K562 (cell line): Measurements from ENCODE around the gene ZNF343. TPM values are rescaled to one million over a fixed set of nuclear protein-coding genes. Genes with fewer than 3 reads are reported as not detected.
A peak's percentile ranks its signal among the peaks of the same experiment; 100 is the strongest.

ENCODE experiments used
- EHMT2 ChIP-seq: fragments of 450-650 bp; IDR thresholded peaks from 2 replicates; pipeline ENCODE4 v1.6.1; 2018; ENCODE audit warnings: antibody characterized with exemption
- ELF4 ChIP-seq: fragments of 450-650 bp; formaldehyde crosslinking; IDR thresholded peaks from 2 replicates; pipeline ENCODE4 v1.4.0; 2022; ENCODE audit warnings: missing genetic modification characterization
- GABPB1 ChIP-seq: sonication (generic); formaldehyde crosslinking; IDR thresholded peaks from 2 replicates; pipeline ENCODE4 v1.8.0; 2022; ENCODE audit warnings: mild to moderate bottlenecking, missing genetic modification reagents
- HNRNPLL ChIP-seq: fragments of 200-400 bp; formaldehyde crosslinking; IDR thresholded peaks from 2 replicates; pipeline ENCODE4 v1.6.1; 2017; ENCODE audit warnings: low read length, low read depth, mild to moderate bottlenecking; ENCODE audit not compliant: poor library complexity, severe bottlenecking
- HNRNPUL1 ChIP-seq: fragments of 200-400 bp; formaldehyde crosslinking; IDR thresholded peaks from 2 replicates; pipeline ENCODE4 v1.6.1; 2017; ENCODE audit warnings: low read length
- KDM2B ChIP-seq: fragments of 250-450 bp; sonication (Bioruptor Pico); IDR thresholded peaks from 2 replicates; pipeline ENCODE4 v1.8.0; 2021; ENCODE audit warnings: mild to moderate bottlenecking, moderate library complexity
- KDM5B ChIP-seq: fragments of 200-600 bp; sonication (generic); IDR thresholded peaks from 2 replicates; pipeline ENCODE4 v1.6.1; 2012; ENCODE audit warnings: low read depth, mild to moderate bottlenecking, moderate library complexity, low read length, control low read depth, inconsistent platforms; ENCODE audit not compliant: insufficient replicate concordance
- LEF1 ChIP-seq: fragments of 450-650 bp; IDR thresholded peaks from 2 replicates; pipeline ENCODE4 v1.6.1; 2016; ENCODE audit warnings: mild to moderate bottlenecking
- MAFG ChIP-seq: fragments of 450-650 bp; conservative IDR thresholded peaks from 2 replicates; pipeline ENCODE4 v1.6.1; 2016; ENCODE audit warnings: missing genetic modification characterization, missing compliant biosample characterization
- MAFK ChIP-seq: IDR thresholded peaks from 2 replicates; pipeline ENCODE4 v1.6.1; 2011; ENCODE audit warnings: low read length, improper control_type of control experiment
- MCM3 ChIP-seq: fragments of 450-650 bp; IDR thresholded peaks from 2 replicates; pipeline ENCODE4 v1.6.1; 2016
- OTX1 ChIP-seq: fragments of 450-650 bp; formaldehyde crosslinking; IDR thresholded peaks from 2 replicates; pipeline ENCODE4 v1.4.0; 2022; ENCODE audit warnings: mild to moderate bottlenecking
- PURB ChIP-seq: sonication (generic); formaldehyde crosslinking; IDR thresholded peaks from 2 replicates; pipeline ENCODE4 v1.9.0; 2021; ENCODE audit warnings: low read depth, mild to moderate bottlenecking, missing genetic modification reagents
- PYGO2 ChIP-seq: fragments of 450-650 bp; IDR thresholded peaks from 2 replicates; pipeline ENCODE4 v1.6.1; 2016; ENCODE audit warnings: mild to moderate bottlenecking, missing genetic modification characterization, moderate library complexity, missing compliant biosample characterization
- SNIP1 ChIP-seq: fragments of 450-650 bp; IDR thresholded peaks from 2 replicates; pipeline ENCODE4 v1.7.1; 2017; ENCODE audit warnings: low read depth, mild to moderate bottlenecking
- SOX6 ChIP-seq: fragments of 450-650 bp; IDR thresholded peaks from 2 replicates; pipeline ENCODE4 v1.6.1; 2014; ENCODE audit warnings: mild to moderate bottlenecking
- THRA ChIP-seq: fragments of 450-650 bp; IDR thresholded peaks from 2 replicates; pipeline ENCODE4 v1.6.1; 2017; ENCODE audit warnings: mild to moderate bottlenecking, moderate library complexity
- TOE1 ChIP-seq, 2 experiments: fragments of 450-650 bp in 1 of 2; sonication (generic) in 1 of 2; formaldehyde crosslinking in 1 of 2; IDR thresholded peaks; 2 replicates each; pipeline versions ENCODE4 v1.7.1 to v1.8.0; 2016 to 2022; ENCODE audit warnings: borderline replicate concordance in 2 of 2, mild to moderate bottlenecking in 2 of 2, antibody characterized with exemption in 1 of 2, inconsistent platforms in 1 of 2, low read depth in 1 of 2, missing genetic modification reagents in 1 of 2, moderate library complexity in 1 of 2
- YBX1 ChIP-seq: fragments of 450-650 bp; IDR thresholded peaks from 2 replicates; pipeline ENCODE4 v1.7.1; 2016; ENCODE audit warnings: mild to moderate bottlenecking
- ZMIZ1 ChIP-seq, 2 experiments: fragments of 150-350 bp in 1 of 2; IDR thresholded peaks; 2 replicates each; pipeline ENCODE4 v1.6.1; 2012 to 2016; ENCODE audit warnings: low read depth in 2 of 2, low read length in 2 of 2, mild to moderate bottlenecking in 1 of 2, moderate library complexity in 1 of 2
- ZNF121 ChIP-seq: sonication (generic); formaldehyde crosslinking; conservative IDR thresholded peaks from 2 replicates; pipeline ENCODE4 v1.8.0; 2022; ENCODE audit warnings: missing genetic modification reagents
- ZNF253 ChIP-seq: fragments of 250-450 bp; sonication (Bioruptor Pico); conservative IDR thresholded peaks from 2 replicates; pipeline ENCODE4 v1.6.1; 2021; ENCODE audit warnings: mild to moderate bottlenecking
- ZNF354B ChIP-seq: fragments of 250-450 bp; sonication (Bioruptor Pico); IDR thresholded peaks from 2 replicates; pipeline ENCODE4 v1.4.0; 2020
- ZNF384 ChIP-seq: IDR thresholded peaks from 2 replicates; pipeline ENCODE4 v1.6.1; 2012; ENCODE audit warnings: low read depth, low read length, improper control_type of control experiment
- ZNF436 ChIP-seq: fragments of 250-450, 450-650 bp; sonication (Bioruptor Pico); formaldehyde crosslinking; IDR thresholded peaks from 2 replicates; pipeline ENCODE4 v1.7.0; 2020; ENCODE audit warnings: mild to moderate bottlenecking
- polyA plus RNA-seq, 8 experiments: library from polyadenylated mRNA; depleted of rRNA in 4 of 8; stranded (reverse) in 5 of 8; unstranded in 3 of 8; fragments of >200 nt; fragmentation: Nextera tagmentation in 2 of 8; fragmentation: Illumina TruSeq in 1 of 8; extraction: Ambion mirVana in 2 of 8; extraction: Trizol in 1 of 8; gene quantifications; 2 replicates each; pipeline versions ENCODE4 v1.2.1 to v1.2.3, GENCODE V29; 2011 to 2014; ENCODE audit warnings: inconsistent platforms in 1 of 8, missing spikeins in 1 of 8
- total RNA-seq, 7 experiments: library from RNA; depleted of rRNA in 6 of 7; stranded (reverse); fragments of >200 nt in 6 of 7; fragmentation: Illumina TruSeq in 2 of 7; extraction: Trizol in 2 of 7; gene quantifications; 2 replicates each; pipeline versions ENCODE4 v1.2.1 to v1.2.3, GENCODE V29; 2011 to 2021; ENCODE audit warnings: low replicate concordance in 1 of 7

Gene ZNF343
- total and polyA plus RNA-seq, 9 of the 15 experiments (the other 6 are each of a cell fraction or from before 2014, with no cell fraction given), result 1.4 to 9.8 (median 6.4) TPM

- TF ChIP-seq THRA (no peak), MAFK (0 out of 2 replicates have a peak, but pooled peaks have one; percentile 25), GABPB1 (peak; percentile 100), ZNF121 (no peak), MCM3 (no peak), TOE1 (IDR thresholded peaks at IDR 0.05; ENCODE audit: borderline replicate concordance) (peak; percentile 22; the same call in 1 of the 2 replicates), TOE1 (CRISPR knock-in tag; IDR thresholded peaks at IDR 0.05; ENCODE audit: borderline replicate concordance, low read depth) (peak; percentile 90; the same call in 1 of the 2 replicates), OTX1 (CRISPR knock-in tag) (peak; percentile 48; the same call in 1 of the 2 replicates), YBX1 (no peak), KDM2B (no peak), ZNF384 (peak; percentile 47; the same call in 1 of the 2 replicates), SOX6 (peak; percentile 62), ZMIZ1 (IDR thresholded peaks at IDR 0.05; ENCODE audit: low read depth in 2 of 2, low read length in 2 of 2) (peak in 1 of 2 experiments; percentile 71; a peak in 1 of 4 replicates), HNRNPUL1 (no peak), KDM5B (peak; percentile 97), PURB (no peak), SNIP1 (no peak), HNRNPLL (peak; percentile 81), ZNF253 (CRISPR knock-in tag) (no peak), EHMT2 (peak; percentile 87), PYGO2 (tag) (no peak), MAFG (tag) (no peak), LEF1 (0 out of 2 replicates have a peak, but pooled peaks have one; percentile 39), ZNF436 (CRISPR knock-in tag) (no peak), ZNF354B (CRISPR knock-in tag) (no peak), ELF4 (CRISPR knock-in tag) (0 out of 2 replicates have a peak, but pooled peaks have one; percentile 24)
Measured at GRCh38 chr20:2470423-2471193, 38.1 kb downstream of the ZNF343 start, which contains the start of gene SNRPB (continued).
